ENCODE data around the gene TREH.

DNA sequence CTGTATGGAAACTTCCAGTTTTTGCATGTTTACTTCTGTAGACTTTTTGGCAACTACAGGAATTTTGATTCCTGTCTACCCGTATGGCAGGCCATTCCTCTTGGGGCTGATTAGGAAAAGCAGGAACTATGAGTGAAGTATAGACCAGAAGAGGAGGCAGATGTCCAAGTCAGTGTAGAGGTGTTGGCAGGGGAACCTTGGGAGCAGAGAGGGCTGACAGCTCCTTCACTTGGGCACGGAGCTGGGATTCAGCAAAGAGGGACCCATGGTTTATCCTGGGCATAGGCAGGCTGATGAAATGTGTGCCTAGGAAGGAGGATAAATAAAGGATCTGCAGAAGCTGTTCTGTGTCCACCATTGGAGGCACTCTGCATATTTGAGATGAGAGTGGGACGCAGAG, 33.1 kb downstream of the TREH start:
- TF ChIP-seq, protein P1, sequence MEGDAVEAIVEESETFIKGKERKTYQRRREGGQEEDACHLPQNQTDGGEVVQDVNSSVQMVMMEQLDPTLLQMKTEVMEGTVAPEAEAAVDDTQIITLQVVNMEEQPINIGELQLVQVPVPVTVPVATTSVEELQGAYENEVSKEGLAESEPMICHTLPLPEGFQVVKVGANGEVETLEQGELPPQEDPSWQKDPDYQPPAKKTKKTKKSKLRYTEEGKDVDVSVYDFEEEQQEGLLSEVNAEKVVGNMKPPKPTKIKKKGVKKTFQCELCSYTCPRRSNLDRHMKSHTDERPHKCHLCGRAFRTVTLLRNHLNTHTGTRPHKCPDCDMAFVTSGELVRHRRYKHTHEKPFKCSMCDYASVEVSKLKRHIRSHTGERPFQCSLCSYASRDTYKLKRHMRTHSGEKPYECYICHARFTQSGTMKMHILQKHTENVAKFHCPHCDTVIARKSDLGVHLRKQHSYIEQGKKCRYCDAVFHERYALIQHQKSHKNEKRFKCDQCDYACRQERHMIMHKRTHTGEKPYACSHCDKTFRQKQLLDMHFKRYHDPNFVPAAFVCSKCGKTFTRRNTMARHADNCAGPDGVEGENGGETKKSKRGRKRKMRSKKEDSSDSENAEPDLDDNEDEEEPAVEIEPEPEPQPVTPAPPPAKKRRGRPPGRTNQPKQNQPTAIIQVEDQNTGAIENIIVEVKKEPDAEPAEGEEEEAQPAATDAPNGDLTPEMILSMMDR (conservative IDR thresholded peaks at IDR 0.05; ENCODE audit: low read depth in 2 of 2): no peak
- TF ChIP-seq, protein P2, sequence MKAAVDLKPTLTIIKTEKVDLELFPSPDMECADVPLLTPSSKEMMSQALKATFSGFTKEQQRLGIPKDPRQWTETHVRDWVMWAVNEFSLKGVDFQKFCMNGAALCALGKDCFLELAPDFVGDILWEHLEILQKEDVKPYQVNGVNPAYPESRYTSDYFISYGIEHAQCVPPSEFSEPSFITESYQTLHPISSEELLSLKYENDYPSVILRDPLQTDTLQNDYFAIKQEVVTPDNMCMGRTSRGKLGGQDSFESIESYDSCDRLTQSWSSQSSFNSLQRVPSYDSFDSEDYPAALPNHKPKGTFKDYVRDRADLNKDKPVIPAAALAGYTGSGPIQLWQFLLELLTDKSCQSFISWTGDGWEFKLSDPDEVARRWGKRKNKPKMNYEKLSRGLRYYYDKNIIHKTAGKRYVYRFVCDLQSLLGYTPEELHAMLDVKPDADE (IDR thresholded peaks at IDR 0.05): no peak
- TF ChIP-seq ZNF114 (CRISPR knock-in tag; IDR thresholded peaks at IDR 0.05): no peak
- no peak for TF ChIP-seq EZH2 (IDR thresholded peaks at IDR 0.05; ENCODE audit: low read depth, unreplicated experiment)
- TF ChIP-seq POLR2AphosphoS5 (IDR thresholded peaks at IDR 0.05; ENCODE audit: low read depth): no peak
- TF ChIP-seq, protein P3, sequence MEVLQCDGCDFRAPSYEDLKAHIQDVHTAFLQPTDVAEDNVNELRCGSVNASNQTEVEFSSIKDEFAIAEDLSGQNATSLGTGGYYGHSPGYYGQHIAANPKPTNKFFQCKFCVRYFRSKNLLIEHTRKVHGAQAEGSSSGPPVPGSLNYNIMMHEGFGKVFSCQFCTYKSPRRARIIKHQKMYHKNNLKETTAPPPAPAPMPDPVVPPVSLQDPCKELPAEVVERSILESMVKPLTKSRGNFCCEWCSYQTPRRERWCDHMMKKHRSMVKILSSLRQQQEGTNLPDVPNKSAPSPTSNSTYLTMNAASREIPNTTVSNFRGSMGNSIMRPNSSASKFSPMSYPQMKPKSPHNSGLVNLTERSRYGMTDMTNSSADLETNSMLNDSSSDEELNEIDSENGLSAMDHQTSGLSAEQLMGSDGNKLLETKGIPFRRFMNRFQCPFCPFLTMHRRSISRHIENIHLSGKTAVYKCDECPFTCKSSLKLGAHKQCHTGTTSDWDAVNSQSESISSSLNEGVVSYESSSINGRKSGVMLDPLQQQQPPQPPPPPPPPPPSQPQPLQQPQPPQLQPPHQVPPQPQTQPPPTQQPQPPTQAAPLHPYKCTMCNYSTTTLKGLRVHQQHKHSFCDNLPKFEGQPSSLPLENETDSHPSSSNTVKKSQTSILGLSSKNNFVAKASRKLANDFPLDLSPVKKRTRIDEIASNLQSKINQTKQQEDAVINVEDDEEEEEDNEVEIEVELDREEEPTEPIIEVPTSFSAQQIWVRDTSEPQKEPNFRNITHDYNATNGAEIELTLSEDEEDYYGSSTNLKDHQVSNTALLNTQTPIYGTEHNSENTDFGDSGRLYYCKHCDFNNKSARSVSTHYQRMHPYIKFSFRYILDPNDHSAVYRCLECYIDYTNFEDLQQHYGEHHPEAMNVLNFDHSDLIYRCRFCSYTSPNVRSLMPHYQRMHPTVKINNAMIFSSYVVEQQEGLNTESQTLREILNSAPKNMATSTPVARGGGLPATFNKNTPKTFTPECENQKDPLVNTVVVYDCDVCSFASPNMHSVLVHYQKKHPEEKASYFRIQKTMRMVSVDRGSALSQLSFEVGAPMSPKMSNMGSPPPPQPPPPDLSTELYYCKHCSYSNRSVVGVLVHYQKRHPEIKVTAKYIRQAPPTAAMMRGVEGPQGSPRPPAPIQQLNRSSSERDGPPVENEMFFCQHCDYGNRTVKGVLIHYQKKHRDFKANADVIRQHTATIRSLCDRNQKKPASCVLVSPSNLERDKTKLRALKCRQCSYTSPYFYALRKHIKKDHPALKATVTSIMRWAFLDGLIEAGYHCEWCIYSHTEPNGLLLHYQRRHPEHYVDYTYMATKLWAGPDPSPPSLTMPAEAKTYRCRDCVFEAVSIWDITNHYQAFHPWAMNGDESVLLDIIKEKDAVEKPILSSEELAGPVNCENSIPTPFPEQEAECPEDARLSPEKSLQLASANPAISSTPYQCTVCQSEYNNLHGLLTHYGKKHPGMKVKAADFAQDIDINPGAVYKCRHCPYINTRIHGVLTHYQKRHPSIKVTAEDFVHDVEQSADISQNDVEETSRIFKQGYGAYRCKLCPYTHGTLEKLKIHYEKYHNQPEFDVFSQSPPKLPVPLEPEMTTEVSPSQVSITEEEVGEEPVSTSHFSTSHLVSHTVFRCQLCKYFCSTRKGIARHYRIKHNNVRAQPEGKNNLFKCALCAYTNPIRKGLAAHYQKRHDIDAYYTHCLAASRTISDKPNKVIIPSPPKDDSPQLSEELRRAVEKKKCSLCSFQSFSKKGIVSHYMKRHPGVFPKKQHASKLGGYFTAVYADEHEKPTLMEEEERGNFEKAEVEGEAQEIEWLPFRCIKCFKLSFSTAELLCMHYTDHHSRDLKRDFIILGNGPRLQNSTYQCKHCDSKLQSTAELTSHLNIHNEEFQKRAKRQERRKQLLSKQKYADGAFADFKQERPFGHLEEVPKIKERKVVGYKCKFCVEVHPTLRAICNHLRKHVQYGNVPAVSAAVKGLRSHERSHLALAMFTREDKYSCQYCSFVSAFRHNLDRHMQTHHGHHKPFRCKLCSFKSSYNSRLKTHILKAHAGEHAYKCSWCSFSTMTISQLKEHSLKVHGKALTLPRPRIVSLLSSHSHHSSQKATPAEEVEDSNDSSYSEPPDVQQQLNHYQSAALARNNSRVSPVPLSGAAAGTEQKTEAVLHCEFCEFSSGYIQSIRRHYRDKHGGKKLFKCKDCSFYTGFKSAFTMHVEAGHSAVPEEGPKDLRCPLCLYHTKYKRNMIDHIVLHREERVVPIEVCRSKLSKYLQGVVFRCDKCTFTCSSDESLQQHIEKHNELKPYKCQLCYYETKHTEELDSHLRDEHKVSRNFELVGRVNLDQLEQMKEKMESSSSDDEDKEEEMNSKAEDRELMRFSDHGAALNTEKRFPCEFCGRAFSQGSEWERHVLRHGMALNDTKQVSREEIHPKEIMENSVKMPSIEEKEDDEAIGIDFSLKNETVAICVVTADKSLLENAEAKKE (CRISPR knock-in tag; IDR thresholded peaks at IDR 0.05): no peak
- TF ChIP-seq, protein P4, sequence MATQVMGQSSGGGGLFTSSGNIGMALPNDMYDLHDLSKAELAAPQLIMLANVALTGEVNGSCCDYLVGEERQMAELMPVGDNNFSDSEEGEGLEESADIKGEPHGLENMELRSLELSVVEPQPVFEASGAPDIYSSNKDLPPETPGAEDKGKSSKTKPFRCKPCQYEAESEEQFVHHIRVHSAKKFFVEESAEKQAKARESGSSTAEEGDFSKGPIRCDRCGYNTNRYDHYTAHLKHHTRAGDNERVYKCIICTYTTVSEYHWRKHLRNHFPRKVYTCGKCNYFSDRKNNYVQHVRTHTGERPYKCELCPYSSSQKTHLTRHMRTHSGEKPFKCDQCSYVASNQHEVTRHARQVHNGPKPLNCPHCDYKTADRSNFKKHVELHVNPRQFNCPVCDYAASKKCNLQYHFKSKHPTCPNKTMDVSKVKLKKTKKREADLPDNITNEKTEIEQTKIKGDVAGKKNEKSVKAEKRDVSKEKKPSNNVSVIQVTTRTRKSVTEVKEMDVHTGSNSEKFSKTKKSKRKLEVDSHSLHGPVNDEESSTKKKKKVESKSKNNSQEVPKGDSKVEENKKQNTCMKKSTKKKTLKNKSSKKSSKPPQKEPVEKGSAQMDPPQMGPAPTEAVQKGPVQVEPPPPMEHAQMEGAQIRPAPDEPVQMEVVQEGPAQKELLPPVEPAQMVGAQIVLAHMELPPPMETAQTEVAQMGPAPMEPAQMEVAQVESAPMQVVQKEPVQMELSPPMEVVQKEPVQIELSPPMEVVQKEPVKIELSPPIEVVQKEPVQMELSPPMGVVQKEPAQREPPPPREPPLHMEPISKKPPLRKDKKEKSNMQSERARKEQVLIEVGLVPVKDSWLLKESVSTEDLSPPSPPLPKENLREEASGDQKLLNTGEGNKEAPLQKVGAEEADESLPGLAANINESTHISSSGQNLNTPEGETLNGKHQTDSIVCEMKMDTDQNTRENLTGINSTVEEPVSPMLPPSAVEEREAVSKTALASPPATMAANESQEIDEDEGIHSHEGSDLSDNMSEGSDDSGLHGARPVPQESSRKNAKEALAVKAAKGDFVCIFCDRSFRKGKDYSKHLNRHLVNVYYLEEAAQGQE (IDR thresholded peaks at IDR 0.05; ENCODE audit: unreplicated experiment): no peak
